Epithelial cell of esophagus (primary cell): Measurements from ENCODE around the gene TMEM271.
"Not testable (repeated sequence)": the region's sequence is repeated elsewhere in the genome, so short reads cannot be mapped to it uniquely, and the experiment has no call there.

Source experiments
- DNase-seq: peaks from one replicate; pipeline ENCODE4 v3.0.0; 2010; ENCODE audit warnings: low read depth
- H3K4me3 ChIP-seq: 2 replicates; pipeline ENCODE4 v1.5.1; 2011; ENCODE audit warnings: mild to moderate bottlenecking, low read length, control low read depth
- TF ChIP-seq, protein P1 (sequence below): IDR thresholded peaks from 2 replicates; pipeline ENCODE4 v1.5.1; 2011; ENCODE audit warnings: low read depth, mild to moderate bottlenecking, low read length, control low read depth, inconsistent platforms; ENCODE audit not compliant: insufficient read depth; ENCODE audit errors: missing control alignments

Gene TMEM271

DNA sequence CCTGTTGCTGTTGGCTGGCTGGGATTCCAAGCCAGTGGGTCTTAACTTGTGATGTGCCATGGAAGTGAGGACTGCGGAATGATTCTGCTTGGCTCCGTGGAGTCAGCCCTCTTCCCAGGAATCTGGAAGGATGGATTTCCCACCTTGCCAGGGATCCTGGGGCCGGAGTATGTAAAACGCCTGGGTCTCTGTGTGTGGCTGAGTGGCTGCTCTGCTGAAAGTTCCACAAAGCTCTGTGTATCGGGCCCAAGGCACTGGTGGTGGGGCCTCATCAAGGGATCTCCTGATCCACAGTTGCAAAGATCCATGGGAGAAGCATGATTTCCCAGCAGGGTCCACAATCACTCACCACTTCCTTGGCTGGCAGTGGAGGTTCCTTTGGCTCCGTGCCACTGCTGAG lies 24.1 kb upstream of the TMEM271 start:
- no peak overlapping the region for H3K4me3 ChIP-seq
- TF ChIP-seq, protein P1, sequence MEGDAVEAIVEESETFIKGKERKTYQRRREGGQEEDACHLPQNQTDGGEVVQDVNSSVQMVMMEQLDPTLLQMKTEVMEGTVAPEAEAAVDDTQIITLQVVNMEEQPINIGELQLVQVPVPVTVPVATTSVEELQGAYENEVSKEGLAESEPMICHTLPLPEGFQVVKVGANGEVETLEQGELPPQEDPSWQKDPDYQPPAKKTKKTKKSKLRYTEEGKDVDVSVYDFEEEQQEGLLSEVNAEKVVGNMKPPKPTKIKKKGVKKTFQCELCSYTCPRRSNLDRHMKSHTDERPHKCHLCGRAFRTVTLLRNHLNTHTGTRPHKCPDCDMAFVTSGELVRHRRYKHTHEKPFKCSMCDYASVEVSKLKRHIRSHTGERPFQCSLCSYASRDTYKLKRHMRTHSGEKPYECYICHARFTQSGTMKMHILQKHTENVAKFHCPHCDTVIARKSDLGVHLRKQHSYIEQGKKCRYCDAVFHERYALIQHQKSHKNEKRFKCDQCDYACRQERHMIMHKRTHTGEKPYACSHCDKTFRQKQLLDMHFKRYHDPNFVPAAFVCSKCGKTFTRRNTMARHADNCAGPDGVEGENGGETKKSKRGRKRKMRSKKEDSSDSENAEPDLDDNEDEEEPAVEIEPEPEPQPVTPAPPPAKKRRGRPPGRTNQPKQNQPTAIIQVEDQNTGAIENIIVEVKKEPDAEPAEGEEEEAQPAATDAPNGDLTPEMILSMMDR = no peak
- no peak for DNase-seq

- no peak for DNase-seq
- TF ChIP-seq, protein P1 = no peak
- H3K4me3 ChIP-seq = no peak overlapping the region
Observed at GRCh38 chr4:598925-599324, 22.8 kb upstream of the TMEM271 start.

DNA sequence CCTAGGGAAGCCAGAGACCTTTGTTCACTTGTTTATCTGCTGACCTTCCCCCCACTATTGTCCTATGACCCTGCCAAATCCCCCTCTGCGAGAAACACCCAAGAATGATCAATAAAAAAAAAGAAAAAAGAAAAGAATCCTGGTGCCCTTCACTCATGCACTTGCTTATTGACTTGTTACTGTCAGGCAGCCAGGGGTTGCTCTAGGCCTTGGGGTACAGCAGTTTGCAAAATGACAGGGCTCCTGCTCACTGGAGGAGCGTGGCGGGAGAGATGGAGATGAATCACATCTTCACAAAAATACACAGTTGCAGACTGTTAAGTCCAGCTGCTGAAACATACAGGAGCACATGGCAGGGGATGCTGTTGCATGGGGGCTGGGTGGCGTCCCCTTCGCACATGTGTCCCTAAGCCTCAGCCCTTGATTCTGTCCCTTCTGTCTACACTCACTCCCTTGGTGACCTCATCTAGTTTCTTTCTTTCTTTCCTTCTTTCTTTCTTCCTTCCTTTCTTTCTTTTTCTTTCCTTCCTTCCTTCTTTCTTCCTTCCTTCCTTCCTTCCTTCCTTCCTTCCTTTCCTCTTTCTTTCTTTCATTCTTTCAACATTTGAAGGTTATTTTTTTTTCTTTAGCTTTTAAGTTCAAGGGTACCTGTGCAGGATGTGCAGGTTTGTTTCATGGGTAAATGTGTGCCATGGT lies 16.9 kb upstream of the TMEM271 start:
- H3K4me3 ChIP-seq = no peak overlapping the region
- DNase-seq = no peak
- TF ChIP-seq, protein P1 = no peak

DNA sequence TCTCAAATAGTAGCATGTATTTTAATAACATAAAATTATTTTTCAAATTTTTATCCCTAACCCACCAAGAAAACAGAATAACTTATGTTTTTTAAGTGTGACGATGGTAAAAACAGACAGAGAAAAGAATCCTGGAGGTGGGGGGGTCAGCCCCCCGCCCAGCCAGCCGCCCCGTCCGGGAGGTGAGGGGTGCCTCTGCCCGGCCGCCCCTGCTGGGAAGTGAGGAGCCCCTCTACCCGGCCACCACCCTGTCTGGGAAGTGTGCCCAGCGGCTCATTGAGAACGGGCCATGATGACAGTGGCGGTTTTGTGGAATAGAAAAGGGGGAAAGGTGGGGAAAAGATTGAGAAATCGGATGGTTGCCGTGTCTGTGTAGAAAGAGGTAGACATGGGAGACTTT lies 16.1 kb upstream of the TMEM271 start:
- not testable (repeated sequence) for DNase-seq, H3K4me3 ChIP-seq

- TF ChIP-seq, protein P1 = no peak
- no peak overlapping the region for H3K4me3 ChIP-seq
- no peak for DNase-seq
Observed at GRCh38 chr4:590313-590841, 14.3 kb upstream of the TMEM271 start.

DNA sequence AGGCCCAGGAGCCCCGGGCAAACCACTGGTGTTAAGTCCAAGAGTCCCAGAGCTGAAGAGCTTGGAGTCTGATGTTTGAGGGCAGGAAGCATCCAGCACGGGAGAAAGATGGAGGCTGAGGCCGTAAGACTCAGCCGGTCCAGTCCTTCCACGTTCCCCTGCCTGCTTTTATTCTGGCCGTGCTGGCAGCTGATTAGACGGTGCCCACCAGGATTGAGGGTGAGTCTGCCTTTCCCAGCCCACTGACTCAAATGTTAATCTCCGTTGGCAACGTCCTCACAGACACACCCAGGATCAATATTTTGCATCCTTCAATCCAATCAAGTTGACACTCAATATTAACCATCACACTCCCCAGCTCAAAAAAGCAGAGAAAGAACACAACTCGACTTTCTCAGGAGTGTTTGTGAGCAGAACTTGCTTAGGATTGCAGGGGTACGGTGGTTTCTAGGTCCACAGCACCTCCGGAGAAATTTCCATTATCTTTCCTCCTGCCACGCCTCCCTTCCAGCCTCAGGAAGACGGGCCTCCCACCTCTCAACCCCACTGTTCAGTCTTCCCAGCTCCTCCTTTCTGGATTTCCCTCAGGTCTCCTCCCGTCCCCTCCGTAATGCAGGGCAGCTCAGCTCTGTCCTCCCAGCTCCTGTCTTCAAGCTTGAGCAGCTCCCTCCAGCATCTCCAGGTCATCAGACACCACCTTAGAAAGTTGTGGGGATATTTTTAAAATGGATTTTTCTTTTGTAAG lies 13.3 kb upstream of the TMEM271 start:
- TF ChIP-seq, protein P1 = no peak

DNA sequence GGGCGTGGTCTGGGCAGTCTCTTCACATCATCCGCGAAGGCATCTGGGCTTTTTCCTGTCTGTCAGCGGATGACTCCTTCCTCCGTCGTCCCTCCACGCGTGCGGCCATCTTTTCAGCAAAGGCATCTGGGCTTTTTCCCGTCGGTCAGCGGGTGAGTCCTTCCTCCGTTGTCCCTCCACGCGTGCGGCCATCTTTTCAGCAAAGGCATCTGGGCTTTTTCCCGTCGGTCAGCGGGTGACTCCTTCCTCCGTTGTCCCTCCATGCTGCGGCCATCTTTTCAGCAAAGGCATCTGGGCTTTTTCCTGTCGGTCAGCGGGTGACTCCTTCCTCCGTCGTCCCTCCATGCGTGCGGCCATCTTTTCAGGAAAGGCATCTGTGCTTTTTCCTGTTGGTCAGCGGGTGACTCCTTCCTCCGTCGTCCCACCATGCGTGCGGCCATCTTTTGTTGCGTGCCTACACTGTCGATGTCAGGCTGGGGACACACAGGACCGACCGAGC lies 12.3 kb upstream of the TMEM271 start:
- DNase-seq = no peak
- TF ChIP-seq, protein P1 = no peak

More for the DNA sequence above, 13.3 kb upstream of the TMEM271 start:
- no peak for DNase-seq
- no peak overlapping the region for H3K4me3 ChIP-seq

More for the DNA sequence above, 12.3 kb upstream of the TMEM271 start:
- H3K4me3 ChIP-seq = no peak overlapping the region
